HCT116 (cell line): ENCODE measurements around the gene AP3B1.

Source experiments
- CEBPB ChIP-seq: IDR thresholded peaks from 2 replicates; pipeline ENCODE4 v1.6.1; 2012; ENCODE audit warnings: low read depth
- FOSL1 ChIP-seq: IDR thresholded peaks from 2 replicates; pipeline ENCODE4 v1.6.1; 2012; ENCODE audit warnings: low read depth
- JUND ChIP-seq: IDR thresholded peaks from 2 replicates; pipeline ENCODE4 v1.6.1; 2012
- RAD21 ChIP-seq: IDR thresholded peaks from 2 replicates; pipeline ENCODE4 v1.6.1; 2012; ENCODE audit warnings: low read depth, mild to moderate bottlenecking
- SIN3A ChIP-seq: IDR thresholded peaks from 2 replicates; pipeline ENCODE4 v1.6.1; 2012; ENCODE audit warnings: low read depth
- SP1 ChIP-seq: IDR thresholded peaks from 2 replicates; pipeline ENCODE4 v1.6.1; 2012; ENCODE audit warnings: low read depth
- TF ChIP-seq, protein P1 (sequence below), 3 experiments: fragments of 200-600 bp in 1 of 3; sonication (generic) in 1 of 3; IDR thresholded peaks in 2 of 3; conservative IDR thresholded peaks in 1 of 3; 2 replicates each; pipeline ENCODE4 v1.5.1; 2012 to 2017; ENCODE audit warnings: low read depth in 2 of 3, low read length in 2 of 3, antibody characterized with exemption in 1 of 3, borderline replicate concordance in 1 of 3, control low read depth in 1 of 3, mild to moderate bottlenecking in 1 of 3, mixed read lengths in 1 of 3, mixed run types in 1 of 3, moderate library complexity in 1 of 3; ENCODE audit not compliant: insufficient read depth in 1 of 3
- TF ChIP-seq, protein P2 (sequence below): IDR thresholded peaks from 2 replicates; pipeline ENCODE4 v1.6.1; 2011; ENCODE audit warnings: mild to moderate bottlenecking, low read length, moderate library complexity; ENCODE audit not compliant: insufficient replicate concordance; ENCODE audit errors: extremely low read depth
- TF ChIP-seq, protein P3 (sequence below): IDR thresholded peaks from 2 replicates; pipeline ENCODE4 v1.6.1; 2012

DNA sequence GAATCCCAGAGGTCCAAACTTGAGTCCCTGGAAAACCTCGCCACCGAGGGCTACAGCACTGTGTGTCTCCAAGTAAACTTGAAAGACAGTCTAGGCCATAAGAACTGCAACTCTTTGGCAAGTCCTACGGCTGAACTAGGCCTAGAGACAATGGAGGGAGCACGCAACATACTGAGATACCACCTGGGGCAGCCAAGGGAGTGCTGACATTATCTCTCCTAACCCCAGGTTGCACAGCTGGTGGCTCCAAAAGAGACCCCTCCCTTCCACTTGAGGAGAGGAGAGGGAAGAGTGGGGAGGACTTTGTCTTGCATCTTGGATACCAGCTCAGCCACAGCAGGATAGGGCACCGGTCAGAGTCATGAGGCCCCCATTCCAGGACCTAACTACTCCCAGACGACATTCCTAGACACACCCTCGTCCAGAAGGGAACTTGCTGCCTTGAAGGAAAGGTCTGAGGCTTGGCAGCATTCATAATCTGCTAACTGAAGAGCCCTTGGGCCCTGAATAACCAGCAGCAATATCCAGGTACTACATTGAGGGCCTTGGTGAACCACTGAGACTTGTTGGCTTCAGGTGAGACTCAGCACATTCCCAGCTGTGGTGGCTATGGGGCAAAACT, 42.7 kb downstream of the AP3B1 start:
- TF ChIP-seq RAD21 = no peak
- TF ChIP-seq, protein P1, sequence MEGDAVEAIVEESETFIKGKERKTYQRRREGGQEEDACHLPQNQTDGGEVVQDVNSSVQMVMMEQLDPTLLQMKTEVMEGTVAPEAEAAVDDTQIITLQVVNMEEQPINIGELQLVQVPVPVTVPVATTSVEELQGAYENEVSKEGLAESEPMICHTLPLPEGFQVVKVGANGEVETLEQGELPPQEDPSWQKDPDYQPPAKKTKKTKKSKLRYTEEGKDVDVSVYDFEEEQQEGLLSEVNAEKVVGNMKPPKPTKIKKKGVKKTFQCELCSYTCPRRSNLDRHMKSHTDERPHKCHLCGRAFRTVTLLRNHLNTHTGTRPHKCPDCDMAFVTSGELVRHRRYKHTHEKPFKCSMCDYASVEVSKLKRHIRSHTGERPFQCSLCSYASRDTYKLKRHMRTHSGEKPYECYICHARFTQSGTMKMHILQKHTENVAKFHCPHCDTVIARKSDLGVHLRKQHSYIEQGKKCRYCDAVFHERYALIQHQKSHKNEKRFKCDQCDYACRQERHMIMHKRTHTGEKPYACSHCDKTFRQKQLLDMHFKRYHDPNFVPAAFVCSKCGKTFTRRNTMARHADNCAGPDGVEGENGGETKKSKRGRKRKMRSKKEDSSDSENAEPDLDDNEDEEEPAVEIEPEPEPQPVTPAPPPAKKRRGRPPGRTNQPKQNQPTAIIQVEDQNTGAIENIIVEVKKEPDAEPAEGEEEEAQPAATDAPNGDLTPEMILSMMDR (IDR thresholded peaks at IDR 0.05 in 2 of 3, conservative IDR thresholded peaks at IDR 0.05 in 1 of 3; ENCODE audit: borderline replicate concordance in 1 of 3, insufficient read depth in 1 of 3, low read depth in 2 of 3, low read length in 2 of 3) = no peak
- no peak for TF ChIP-seq JUND
- no peak for TF ChIP-seq FOSL1
- TF ChIP-seq, protein P2, sequence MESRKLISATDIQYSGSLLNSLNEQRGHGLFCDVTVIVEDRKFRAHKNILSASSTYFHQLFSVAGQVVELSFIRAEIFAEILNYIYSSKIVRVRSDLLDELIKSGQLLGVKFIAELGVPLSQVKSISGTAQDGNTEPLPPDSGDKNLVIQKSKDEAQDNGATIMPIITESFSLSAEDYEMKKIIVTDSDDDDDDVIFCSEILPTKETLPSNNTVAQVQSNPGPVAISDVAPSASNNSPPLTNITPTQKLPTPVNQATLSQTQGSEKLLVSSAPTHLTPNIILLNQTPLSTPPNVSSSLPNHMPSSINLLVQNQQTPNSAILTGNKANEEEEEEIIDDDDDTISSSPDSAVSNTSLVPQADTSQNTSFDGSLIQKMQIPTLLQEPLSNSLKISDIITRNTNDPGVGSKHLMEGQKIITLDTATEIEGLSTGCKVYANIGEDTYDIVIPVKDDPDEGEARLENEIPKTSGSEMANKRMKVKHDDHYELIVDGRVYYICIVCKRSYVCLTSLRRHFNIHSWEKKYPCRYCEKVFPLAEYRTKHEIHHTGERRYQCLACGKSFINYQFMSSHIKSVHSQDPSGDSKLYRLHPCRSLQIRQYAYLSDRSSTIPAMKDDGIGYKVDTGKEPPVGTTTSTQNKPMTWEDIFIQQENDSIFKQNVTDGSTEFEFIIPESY = no peak
- no peak for TF ChIP-seq SP1
- no peak for TF ChIP-seq CEBPB
- TF ChIP-seq, protein P3, sequence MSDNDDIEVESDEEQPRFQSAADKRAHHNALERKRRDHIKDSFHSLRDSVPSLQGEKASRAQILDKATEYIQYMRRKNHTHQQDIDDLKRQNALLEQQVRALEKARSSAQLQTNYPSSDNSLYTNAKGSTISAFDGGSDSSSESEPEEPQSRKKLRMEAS = no peak
- TF ChIP-seq SIN3A = no peak
